ENCODE measurements around the gene PDILT.
"Not testable (repeated sequence)": the region's sequence is repeated elsewhere in the genome, so short reads cannot be mapped to it uniquely, and the experiment has no call there.

The PDILT gene

DNA sequence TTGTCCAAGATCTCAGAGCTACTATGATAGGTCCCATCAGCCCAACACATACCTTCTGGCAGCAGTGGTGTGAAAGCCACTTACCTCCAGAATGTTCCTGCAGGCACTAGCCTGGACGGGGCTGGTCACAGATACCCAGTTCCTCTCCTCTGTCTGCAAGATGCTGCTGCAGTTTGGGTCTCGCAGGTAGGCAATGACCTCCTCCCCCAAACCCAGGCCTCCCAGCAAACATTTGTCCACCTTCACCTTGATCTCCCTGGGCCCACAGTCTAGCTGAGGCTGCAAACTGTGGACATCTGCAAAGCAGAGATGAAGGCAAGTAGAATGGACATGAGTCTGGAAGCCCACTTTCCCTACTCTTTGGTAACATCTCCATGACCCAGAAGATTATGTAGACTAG, 84.4 kb downstream of the PDILT start:
- DNase-seq = no peak

- DNase-seq = no peak
Observed at GRCh38 chr16:20319406-20319805, 85.1 kb downstream of the PDILT start.

DNA sequence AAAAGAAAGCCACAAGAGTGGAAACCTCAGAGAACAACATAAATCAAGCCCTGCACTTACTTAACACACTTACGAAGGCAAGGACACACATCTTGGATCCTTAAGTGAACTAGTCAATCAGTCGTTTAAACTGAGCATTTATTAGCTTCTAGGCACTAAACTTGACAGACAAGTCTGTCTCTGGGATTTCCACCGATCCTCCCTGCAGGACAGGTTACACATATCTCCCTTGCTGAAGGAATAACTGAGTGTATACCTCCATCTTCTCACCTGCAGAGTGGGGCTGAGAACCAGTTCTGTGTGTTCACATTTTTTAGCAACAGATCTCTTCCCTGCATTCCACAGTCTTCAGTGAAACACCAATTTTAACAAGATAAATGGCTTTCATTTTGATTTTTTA, 86.1 kb downstream of the PDILT start:
- no peak for DNase-seq

- no peak for DNase-seq
Observed at GRCh38 chr16:20318006-20318405, 86.5 kb downstream of the PDILT start.

- DNase-seq = no peak
Observed at GRCh38 chr16:20317117-20317516, 87.4 kb downstream of the PDILT start.

DNA sequence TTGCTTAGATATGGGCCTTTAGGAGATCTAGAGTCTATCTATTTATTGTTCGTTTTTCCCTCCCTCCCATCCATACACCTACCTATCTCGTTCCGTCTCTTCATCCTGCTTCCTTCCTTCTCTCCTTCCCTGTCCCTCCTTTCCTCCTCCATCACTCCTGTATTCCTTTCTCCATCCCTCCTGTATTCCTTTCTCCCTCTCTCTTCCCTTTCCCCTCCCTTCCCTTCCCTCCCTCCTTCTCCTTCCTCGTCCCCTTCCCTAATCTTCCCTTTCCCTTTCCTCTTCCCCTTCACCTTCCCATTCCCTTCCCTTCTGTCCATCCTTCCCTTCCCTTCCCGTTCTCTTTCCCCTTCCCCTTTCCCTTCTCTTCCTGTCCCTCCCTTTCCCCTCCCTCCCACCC, 87.8 kb downstream of the PDILT start:
- no peak for DNase-seq

DNA sequence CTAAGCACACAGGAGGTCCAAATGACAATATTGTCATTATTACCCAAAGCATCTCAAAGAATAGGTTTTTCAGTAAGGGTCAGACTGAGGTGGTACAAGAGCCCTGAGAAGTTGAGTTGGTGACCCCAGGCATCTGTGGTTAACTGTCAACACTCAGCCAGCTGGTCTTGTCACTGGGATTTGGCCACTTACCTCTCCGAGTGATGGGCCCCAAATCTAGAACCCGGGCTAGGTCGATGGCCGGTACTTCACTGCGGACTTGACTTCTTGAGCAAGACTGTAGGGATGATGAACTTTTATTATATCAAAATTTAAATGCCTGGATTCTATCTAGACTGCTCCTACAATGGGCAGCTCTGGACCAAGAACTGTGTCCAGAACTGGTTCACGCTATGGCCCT, 88.8 kb downstream of the PDILT start:
- DNase-seq = no peak

- no peak for DNase-seq
Observed at GRCh38 chr16:20314575-20314974, 90.0 kb downstream of the PDILT start.

- no peak for DNase-seq
Observed at GRCh38 chr16:20313741-20314140, 90.8 kb downstream of the PDILT start.

DNA sequence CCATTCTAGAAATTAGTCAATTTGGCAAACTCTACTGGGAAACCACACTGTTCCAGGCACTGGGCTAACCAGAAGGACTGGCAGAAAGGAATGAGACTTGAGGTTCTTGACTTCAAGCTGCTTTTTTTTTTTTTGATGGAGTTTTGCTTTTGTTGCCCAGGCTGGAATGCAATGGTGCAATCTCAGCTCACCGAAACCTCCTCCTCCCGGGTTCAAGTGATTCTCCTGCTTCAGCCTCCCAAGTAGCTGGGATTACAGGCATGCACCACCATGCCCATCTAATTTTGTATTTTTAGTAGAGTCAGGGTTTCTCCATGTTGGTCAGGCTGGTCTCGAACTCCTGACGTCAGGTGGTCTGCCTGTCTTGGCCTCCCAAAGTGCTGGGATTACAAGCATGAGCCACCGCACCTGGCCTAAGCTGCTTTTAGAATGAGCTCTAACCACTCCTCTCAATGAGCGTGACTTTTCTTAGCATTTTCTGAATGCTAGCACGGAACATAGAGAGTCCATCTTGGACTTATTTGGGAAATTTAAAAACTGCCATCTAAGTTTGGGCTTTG, 91.9 kb downstream of the PDILT start:
- not testable (repeated sequence) for DNase-seq

- no peak for DNase-seq
Observed at GRCh38 chr16:20311548-20311947, 93.0 kb downstream of the PDILT start.

DNA sequence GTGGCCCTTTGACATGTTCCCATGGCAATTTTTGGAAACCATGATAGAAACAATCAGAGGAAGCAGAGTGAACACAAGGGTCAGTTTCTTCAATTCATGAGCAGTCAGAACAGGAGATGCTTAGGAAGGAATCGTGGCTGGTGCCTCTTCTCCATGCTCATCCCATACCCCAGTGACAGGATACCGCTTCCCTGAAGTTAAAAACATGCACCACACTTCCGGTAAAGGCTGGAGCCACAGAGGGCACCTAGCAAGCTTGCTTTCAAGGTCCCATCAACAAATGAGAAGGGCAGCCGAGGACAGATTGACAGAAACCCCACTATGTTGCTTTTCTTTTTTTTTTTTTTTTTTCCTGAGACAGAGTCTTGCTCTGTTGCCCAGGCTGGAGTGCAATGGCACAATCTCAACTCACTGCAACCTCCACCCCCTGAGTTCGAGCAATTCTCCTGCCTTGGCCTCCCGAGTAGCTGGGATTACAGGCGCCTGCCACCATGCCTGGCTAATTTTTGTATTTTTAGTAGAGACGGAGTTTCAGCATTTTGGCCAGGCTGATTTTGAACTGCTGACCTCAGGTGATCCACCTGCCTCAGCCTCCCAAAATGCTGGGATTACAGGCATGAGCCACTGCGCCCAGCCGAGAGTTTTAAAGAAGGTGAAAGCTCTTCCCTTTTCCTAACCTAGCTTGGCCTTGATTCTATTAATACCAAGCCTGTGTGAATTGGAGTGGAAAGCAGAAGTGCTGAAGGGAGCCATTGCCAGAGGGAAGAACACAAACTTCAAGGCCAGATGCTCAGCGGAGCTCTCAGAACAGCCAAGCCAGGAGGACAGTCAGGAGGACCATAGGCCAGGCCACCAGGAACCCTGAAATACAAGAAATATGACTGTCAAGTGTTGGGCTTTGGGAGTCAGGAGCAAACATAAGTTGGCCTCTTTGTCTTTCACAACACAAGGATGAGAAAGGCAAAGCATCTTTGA, 93.8 kb downstream of the PDILT start:
- no peak for DNase-seq

GRCh38 chr16:20309786-20310185, 94.8 kb downstream of the PDILT start:
- DNase-seq = no peak
